ENCODE results near the gene HS3ST2. TPM values are rescaled to one million over a fixed set of nuclear protein-coding genes. Genes with fewer than 3 reads are reported as not detected.

Gene HS3ST2
- polyA plus RNA-seq, 1 of the 3 experiments (the other 2 are of a cell fraction) = not detected

- Histone ChIP-seq H3K36me3 (replicated peaks in 1 of 2; ENCODE audit: control insufficient read depth in 1 of 2, insufficient read depth in 2 of 2, low read length in 1 of 2) (no peaks in the 10 kb centered on the region), H3F3A (replicated peaks; ENCODE audit: insufficient read depth) (no peaks in the 10 kb centered on the region), H3K9me2 (no peaks in the 10 kb centered on the region), H4K20me1 (ENCODE audit: insufficient read depth) (no peaks in the 10 kb centered on the region), H3K27ac (ENCODE audit: low read depth in 2 of 2, low read length in 1 of 2) (peak overlapping the region in 1 of 2 experiments; percentile 85; a peak in 2 of 4 replicates), H2AFZ (ENCODE audit: low read depth) (no peak overlapping the region), H3K4me3 (ENCODE audit: low read depth in 2 of 2, low read length in 1 of 2) (no peak overlapping the region), H3K4me2 (no peak overlapping the region), H3K4me1 (ENCODE audit: control insufficient read depth in 1 of 2, insufficient read depth in 2 of 2, low read depth in 1 of 2, low read length in 1 of 2) (peaks cover 0 to 32% of the 10 kb centered on the region in 2 experiments; a peak in 2 of 4 replicates), H3K79me2 (ENCODE audit: insufficient read depth) (no peaks in the 10 kb centered on the region), H3K27me3 (ENCODE audit: insufficient read depth) (no peaks in the 10 kb centered on the region), H3K9ac (no peak overlapping the region), H3K9me3 (no peaks in the 10 kb centered on the region)
- CTCF ChIA-PET = interaction anchor here (1.0 to 3.4 kb wide), 8 partner anchors 10 to 212 kb away, joined by 3 to 18 read pairs (median 4); partner anchors contain the start of gene HS3ST2
- WGBS (ENCODE audit: low lambda C conversion rate) = 23% methylated on average over 9 of the region's 9 CpGs
- POLR2A ChIA-PET = interaction anchor here (0.8 to 1.4 kb wide), 2 partner anchors 36 to 41 kb away, joined by 3 to 4 read pairs; no protein-coding TSS in a partner anchor
- TF ChIP-seq TCF12 (IDR thresholded peaks at IDR 0.05) = no peak
- TF ChIP-seq FOXJ3 (CRISPR knock-in tag; IDR thresholded peaks at IDR 0.05) = no peak
- TF ChIP-seq, protein P1, sequence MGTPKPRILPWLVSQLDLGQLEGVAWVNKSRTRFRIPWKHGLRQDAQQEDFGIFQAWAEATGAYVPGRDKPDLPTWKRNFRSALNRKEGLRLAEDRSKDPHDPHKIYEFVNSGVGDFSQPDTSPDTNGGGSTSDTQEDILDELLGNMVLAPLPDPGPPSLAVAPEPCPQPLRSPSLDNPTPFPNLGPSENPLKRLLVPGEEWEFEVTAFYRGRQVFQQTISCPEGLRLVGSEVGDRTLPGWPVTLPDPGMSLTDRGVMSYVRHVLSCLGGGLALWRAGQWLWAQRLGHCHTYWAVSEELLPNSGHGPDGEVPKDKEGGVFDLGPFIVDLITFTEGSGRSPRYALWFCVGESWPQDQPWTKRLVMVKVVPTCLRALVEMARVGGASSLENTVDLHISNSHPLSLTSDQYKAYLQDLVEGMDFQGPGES (IDR thresholded peaks at IDR 0.05; ENCODE audit: low read depth, low read length) = no peak
- TF ChIP-seq EP300 (IDR thresholded peaks at IDR 0.05; ENCODE audit: borderline replicate concordance in 1 of 2, low read depth in 1 of 2, low read length in 1 of 2) = no peak
- TF ChIP-seq RFX5 (IDR thresholded peaks at IDR 0.05; ENCODE audit: low read length) = no peak
- no peak for TF ChIP-seq RCOR1 (IDR thresholded peaks at IDR 0.05; ENCODE audit: low read length)
- peak; percentile 50 for DNase-seq
These were observed 49.2 kb upstream of the HS3ST2 start for GRCh38 chr16:22764662-22765327.

- no peak for TF ChIP-seq SMC3 (IDR thresholded peaks at IDR 0.05; ENCODE audit: low read depth, low read length)
- TF ChIP-seq MXI1 (IDR thresholded peaks at IDR 0.05; ENCODE audit: low read depth, low read length) = no peak
- no peak for TF ChIP-seq TAF1 (IDR thresholded peaks at IDR 0.05; ENCODE audit: borderline replicate concordance, low read depth, low read length)
- no peak for TF ChIP-seq JUND (IDR thresholded peaks at IDR 0.05)
- no peak for TF ChIP-seq RFX5 (IDR thresholded peaks at IDR 0.05; ENCODE audit: low read length)
- TF ChIP-seq, protein P2, sequence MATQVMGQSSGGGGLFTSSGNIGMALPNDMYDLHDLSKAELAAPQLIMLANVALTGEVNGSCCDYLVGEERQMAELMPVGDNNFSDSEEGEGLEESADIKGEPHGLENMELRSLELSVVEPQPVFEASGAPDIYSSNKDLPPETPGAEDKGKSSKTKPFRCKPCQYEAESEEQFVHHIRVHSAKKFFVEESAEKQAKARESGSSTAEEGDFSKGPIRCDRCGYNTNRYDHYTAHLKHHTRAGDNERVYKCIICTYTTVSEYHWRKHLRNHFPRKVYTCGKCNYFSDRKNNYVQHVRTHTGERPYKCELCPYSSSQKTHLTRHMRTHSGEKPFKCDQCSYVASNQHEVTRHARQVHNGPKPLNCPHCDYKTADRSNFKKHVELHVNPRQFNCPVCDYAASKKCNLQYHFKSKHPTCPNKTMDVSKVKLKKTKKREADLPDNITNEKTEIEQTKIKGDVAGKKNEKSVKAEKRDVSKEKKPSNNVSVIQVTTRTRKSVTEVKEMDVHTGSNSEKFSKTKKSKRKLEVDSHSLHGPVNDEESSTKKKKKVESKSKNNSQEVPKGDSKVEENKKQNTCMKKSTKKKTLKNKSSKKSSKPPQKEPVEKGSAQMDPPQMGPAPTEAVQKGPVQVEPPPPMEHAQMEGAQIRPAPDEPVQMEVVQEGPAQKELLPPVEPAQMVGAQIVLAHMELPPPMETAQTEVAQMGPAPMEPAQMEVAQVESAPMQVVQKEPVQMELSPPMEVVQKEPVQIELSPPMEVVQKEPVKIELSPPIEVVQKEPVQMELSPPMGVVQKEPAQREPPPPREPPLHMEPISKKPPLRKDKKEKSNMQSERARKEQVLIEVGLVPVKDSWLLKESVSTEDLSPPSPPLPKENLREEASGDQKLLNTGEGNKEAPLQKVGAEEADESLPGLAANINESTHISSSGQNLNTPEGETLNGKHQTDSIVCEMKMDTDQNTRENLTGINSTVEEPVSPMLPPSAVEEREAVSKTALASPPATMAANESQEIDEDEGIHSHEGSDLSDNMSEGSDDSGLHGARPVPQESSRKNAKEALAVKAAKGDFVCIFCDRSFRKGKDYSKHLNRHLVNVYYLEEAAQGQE (IDR thresholded peaks at IDR 0.05; ENCODE audit: low read depth, low read length) = no peak
- TF ChIP-seq, protein P3, sequence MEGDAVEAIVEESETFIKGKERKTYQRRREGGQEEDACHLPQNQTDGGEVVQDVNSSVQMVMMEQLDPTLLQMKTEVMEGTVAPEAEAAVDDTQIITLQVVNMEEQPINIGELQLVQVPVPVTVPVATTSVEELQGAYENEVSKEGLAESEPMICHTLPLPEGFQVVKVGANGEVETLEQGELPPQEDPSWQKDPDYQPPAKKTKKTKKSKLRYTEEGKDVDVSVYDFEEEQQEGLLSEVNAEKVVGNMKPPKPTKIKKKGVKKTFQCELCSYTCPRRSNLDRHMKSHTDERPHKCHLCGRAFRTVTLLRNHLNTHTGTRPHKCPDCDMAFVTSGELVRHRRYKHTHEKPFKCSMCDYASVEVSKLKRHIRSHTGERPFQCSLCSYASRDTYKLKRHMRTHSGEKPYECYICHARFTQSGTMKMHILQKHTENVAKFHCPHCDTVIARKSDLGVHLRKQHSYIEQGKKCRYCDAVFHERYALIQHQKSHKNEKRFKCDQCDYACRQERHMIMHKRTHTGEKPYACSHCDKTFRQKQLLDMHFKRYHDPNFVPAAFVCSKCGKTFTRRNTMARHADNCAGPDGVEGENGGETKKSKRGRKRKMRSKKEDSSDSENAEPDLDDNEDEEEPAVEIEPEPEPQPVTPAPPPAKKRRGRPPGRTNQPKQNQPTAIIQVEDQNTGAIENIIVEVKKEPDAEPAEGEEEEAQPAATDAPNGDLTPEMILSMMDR (IDR thresholded peaks at IDR 0.05) = no peak
- no peak for TF ChIP-seq RCOR1 (IDR thresholded peaks at IDR 0.05; ENCODE audit: low read length)
- no peak for TF ChIP-seq RXRA (IDR thresholded peaks at IDR 0.05; ENCODE audit: borderline replicate concordance, low read depth)
- no peak for TF ChIP-seq FOSL2 (IDR thresholded peaks at IDR 0.05; ENCODE audit: borderline replicate concordance, low read depth)
- TF ChIP-seq NFIC (IDR thresholded peaks at IDR 0.05; ENCODE audit: borderline replicate concordance) = no peak
- no peak for TF ChIP-seq EP300 (IDR thresholded peaks at IDR 0.05; ENCODE audit: borderline replicate concordance in 1 of 2, low read depth in 1 of 2, low read length in 1 of 2)
- TF ChIP-seq TCF12 (IDR thresholded peaks at IDR 0.05) = no peak
- H3K27me3 ChIP-seq (ENCODE audit: insufficient read depth) = no peaks in the 10 kb centered on the region
- H3K79me2 ChIP-seq (ENCODE audit: insufficient read depth) = no peaks in the 10 kb centered on the region
- H3K9me2 ChIP-seq = no peaks in the 10 kb centered on the region
- H3K9me3 ChIP-seq = no peaks in the 10 kb centered on the region
- H3K4me2 ChIP-seq = no peak overlapping the region
- H3K36me3 ChIP-seq (replicated peaks in 1 of 2; ENCODE audit: control insufficient read depth in 1 of 2, insufficient read depth in 2 of 2, low read length in 1 of 2) = no peaks in the 10 kb centered on the region
- H3K9ac ChIP-seq = no peak overlapping the region
- POLR2A ChIA-PET = no interaction called here
- no peak overlapping the region for H3K4me3 ChIP-seq (ENCODE audit: low read depth in 2 of 2, low read length in 1 of 2)
- H3K4me1 ChIP-seq (ENCODE audit: control insufficient read depth in 1 of 2, insufficient read depth in 2 of 2, low read depth in 1 of 2, low read length in 1 of 2) = peaks cover 0 to 32% of the 10 kb centered on the region in 2 experiments; a peak in 2 of 4 replicates
- DNase-seq = no peak
- no peaks in the 10 kb centered on the region for H3F3A ChIP-seq (replicated peaks; ENCODE audit: insufficient read depth)
- CTCF ChIA-PET = interaction anchor here (1.0 to 3.4 kb wide), 7 partner anchors 9 to 211 kb away, joined by 3 to 18 read pairs (median 3); partner anchors contain the start of gene HS3ST2
- peak overlapping the region in 1 of 2 experiments; percentile 85; a peak in 2 of 4 replicates for H3K27ac ChIP-seq (ENCODE audit: low read depth in 2 of 2, low read length in 1 of 2)
- no peak overlapping the region for H2AFZ ChIP-seq (ENCODE audit: low read depth)
- H4K20me1 ChIP-seq (ENCODE audit: insufficient read depth) = no peaks in the 10 kb centered on the region
These were observed 48.5 kb upstream of the HS3ST2 start for GRCh38 chr16:22765479-22765878.
